Smooth muscle cell (in vitro differentiated cells): ENCODE data around the gene HTR3D. TPM values are rescaled to one million over a fixed set of nuclear protein-coding genes. Genes with fewer than 3 reads are reported as not detected.
A peak's percentile ranks its signal among the peaks of the same experiment; 100 is the strongest.

Experiments
- DNase-seq: peaks from one replicate; lab custom pipeline; 2025; ENCODE audit not compliant: unreplicated experiment; lab: John Stamatoyannopoulos, UW
- H2AFZ ChIP-seq: fragments of 200-600 bp; sonication (generic); 2 replicates; pipeline ENCODE4 v1.6.0; 2016; ENCODE audit warnings: antibody characterized with exemption, low read depth, mild to moderate bottlenecking
- H3F3A ChIP-seq: fragments of 200-600 bp; sonication (generic); 2 replicates; pipeline ENCODE4 v1.6.0; 2017; ENCODE audit warnings: antibody characterized with exemption, low read depth
- H3K27ac ChIP-seq: fragments of 200-600 bp; sonication (generic); 2 replicates; pipeline ENCODE4 v1.5.1; 2016; ENCODE audit warnings: low read depth, mild to moderate bottlenecking
- H3K27me3 ChIP-seq: fragments of 200-600 bp; sonication (generic); 2 replicates; pipeline ENCODE4 v1.6.1; 2016; ENCODE audit warnings: low read depth, mild to moderate bottlenecking
- H3K36me3 ChIP-seq: fragments of 200-600 bp; sonication (generic); 2 replicates; pipeline ENCODE4 v1.5.1; 2016; ENCODE audit warnings: low read depth
- H3K4me1 ChIP-seq: fragments of 200-600 bp; sonication (generic); 2 replicates; pipeline ENCODE4 v1.5.1; 2016; ENCODE audit warnings: low read depth
- H3K4me2 ChIP-seq: fragments of 200-600 bp; sonication (generic); 2 replicates; pipeline ENCODE4 v1.6.0; 2016; ENCODE audit warnings: mild to moderate bottlenecking
- H3K4me3 ChIP-seq: fragments of 200-600 bp; sonication (generic); 2 replicates; pipeline ENCODE4 v1.5.1; 2016; ENCODE audit warnings: mild to moderate bottlenecking
- H3K79me2 ChIP-seq: fragments of 200-600 bp; sonication (generic); 2 replicates; pipeline ENCODE4 v1.6.0; 2016; ENCODE audit warnings: low read depth, mild to moderate bottlenecking
- H3K9ac ChIP-seq: fragments of 200-600 bp; sonication (generic); 2 replicates; pipeline ENCODE4 v1.6.0; 2016; ENCODE audit warnings: low read depth
- H3K9me3 ChIP-seq: fragments of 200-600 bp; sonication (generic); replicated peaks from 2 replicates; pipeline ENCODE4 v1.5.1; 2016; ENCODE audit warnings: low read depth
- H4K20me1 ChIP-seq: fragments of 200-600 bp; sonication (generic); 2 replicates; pipeline ENCODE4 v1.6.0; 2016; ENCODE audit warnings: low read depth
- WGBS: methylation state at CpG from one replicate; pipeline ENCODE4 v1.1.7; 2016; ENCODE audit warnings: low lambda C conversion rate; 5-methylcytosine and 5-hydroxymethylcytosine counted together
- polyA plus RNA-seq: library from polyadenylated mRNA; unstranded; fragments of >200 nt; fragmentation: Nextera tagmentation; extraction: Ambion mirVana; gene quantifications from 2 replicates; pipeline ENCODE4 v1.2.1, GENCODE V29; 2016
- total RNA-seq: library from RNA; depleted of rRNA; stranded (reverse); fragments of >200 nt; gene quantifications from 2 replicates; pipeline ENCODE4 v1.2.3, GENCODE V29; 2014
- TF ChIP-seq, protein P1 (sequence below): fragments of 200-600 bp; sonication (generic); IDR thresholded peaks from 2 replicates; pipeline ENCODE4 v1.5.1; 2017; ENCODE audit warnings: borderline replicate concordance, mild to moderate bottlenecking, antibody characterized with exemption; ENCODE audit not compliant: insufficient read depth, poor library complexity, severe bottlenecking

HTR3D gene
- total and polyA plus RNA-seq, 2 experiments from 2014 or later = not detected

DNA sequence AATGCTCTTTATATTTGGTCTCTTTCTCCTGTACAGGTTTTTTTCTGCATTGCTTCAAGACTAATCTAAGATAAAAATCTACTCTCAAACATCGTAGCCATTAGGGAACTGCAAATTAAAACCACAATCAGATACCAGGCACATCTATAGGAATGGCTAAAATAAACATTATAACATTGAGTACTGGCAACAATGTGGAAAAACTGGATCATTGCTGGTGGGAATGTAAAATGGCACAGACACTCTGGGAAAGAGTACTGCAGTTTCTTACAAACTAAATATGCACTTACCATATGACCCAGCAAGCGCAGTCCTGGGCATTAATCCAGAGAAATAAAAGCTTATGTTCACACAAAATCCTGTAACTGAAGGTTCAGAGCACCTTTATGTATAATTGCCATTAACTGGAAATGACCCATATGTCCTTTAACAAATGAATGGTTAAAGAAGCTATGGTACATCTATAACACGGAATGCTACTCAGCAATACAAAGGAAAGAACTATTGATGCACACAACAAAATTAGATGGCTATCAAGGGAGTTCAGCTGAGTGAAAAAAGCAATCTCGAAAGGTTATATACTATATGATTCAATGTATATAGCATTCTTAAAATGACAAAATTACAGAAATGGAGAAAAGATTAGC lies 20.2 kb upstream of the HTR3D start:
- Histone ChIP-seq H3K27ac (no peak overlapping the region), H3K9me3 (no peaks in the 10 kb centered on the region), H4K20me1 (no peaks in the 10 kb centered on the region), H3K27me3 (no peaks in the 10 kb centered on the region), H2AFZ (no peak overlapping the region), H3K4me2 (no peak overlapping the region), H3K36me3 (peaks cover 10% of the 10 kb centered on the region), H3K9ac (no peak overlapping the region), H3K4me1 (peaks cover 6% of the 10 kb centered on the region), H3F3A (peaks cover 5% of the 10 kb centered on the region), H3K4me3 (no peak overlapping the region), H3K79me2 (peaks cover 16% of the 10 kb centered on the region)
- WGBS = 55% methylated on average over 4 of the region's 4 CpGs
- no peak for DNase-seq
- TF ChIP-seq, protein P1, sequence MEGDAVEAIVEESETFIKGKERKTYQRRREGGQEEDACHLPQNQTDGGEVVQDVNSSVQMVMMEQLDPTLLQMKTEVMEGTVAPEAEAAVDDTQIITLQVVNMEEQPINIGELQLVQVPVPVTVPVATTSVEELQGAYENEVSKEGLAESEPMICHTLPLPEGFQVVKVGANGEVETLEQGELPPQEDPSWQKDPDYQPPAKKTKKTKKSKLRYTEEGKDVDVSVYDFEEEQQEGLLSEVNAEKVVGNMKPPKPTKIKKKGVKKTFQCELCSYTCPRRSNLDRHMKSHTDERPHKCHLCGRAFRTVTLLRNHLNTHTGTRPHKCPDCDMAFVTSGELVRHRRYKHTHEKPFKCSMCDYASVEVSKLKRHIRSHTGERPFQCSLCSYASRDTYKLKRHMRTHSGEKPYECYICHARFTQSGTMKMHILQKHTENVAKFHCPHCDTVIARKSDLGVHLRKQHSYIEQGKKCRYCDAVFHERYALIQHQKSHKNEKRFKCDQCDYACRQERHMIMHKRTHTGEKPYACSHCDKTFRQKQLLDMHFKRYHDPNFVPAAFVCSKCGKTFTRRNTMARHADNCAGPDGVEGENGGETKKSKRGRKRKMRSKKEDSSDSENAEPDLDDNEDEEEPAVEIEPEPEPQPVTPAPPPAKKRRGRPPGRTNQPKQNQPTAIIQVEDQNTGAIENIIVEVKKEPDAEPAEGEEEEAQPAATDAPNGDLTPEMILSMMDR = no peak

DNA sequence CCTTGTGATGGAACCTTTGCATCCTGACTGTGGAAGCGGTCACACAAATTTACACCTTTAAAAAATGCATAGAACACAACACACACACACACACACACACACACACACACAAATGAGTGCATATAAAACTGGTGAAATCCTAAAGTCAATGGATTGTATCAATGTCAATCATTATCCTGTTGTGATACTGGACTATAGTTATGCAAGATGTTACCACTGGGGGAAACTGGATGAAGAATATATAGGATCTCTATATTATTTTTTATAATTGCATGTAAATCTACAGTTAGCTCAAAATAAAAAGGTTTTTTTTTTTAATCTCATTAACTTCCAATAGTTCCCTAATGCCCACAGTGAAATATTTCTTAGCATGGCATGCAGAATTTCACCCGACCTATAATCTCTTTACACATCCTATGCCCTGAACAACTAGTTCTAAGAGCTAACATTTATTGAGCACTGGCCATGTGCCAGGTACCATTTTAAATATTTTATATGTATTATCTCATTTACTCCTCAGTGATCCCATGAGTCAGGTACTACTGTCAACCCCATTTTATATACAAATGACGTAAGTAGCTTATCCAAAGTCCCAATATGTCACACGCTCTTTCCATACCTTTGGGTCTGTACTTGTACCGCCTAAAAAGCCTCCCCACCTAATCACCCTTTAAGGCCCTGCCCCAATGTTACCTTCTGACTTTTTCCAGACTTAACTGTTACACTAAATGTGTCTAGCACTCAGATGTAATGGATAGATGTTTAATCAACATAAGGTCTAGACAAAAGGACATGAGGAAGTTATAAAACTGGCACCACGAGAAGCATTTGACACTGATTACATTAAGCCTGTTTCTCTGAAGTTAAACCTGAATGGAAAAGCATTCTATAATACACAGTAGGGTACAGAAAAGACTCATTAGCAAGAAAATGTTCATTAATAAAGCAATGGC lies 19.3 kb upstream of the HTR3D start:
- H3K4me1 ChIP-seq = peaks cover 11% of the 10 kb centered on the region
- H3K4me2 ChIP-seq = no peak overlapping the region
- WGBS = 84% methylated on average over 6 of the region's 6 CpGs
- H3K9me3 ChIP-seq = no peaks in the 10 kb centered on the region
- no peaks in the 10 kb centered on the region for H4K20me1 ChIP-seq
- TF ChIP-seq, protein P1 = no peak
- H3K4me3 ChIP-seq = no peak overlapping the region
- H3K27ac ChIP-seq = no peak overlapping the region
- H2AFZ ChIP-seq = no peak overlapping the region
- no peaks in the 10 kb centered on the region for H3K27me3 ChIP-seq
- peaks cover 16% of the 10 kb centered on the region for H3K79me2 ChIP-seq
- no peak overlapping the region for H3K9ac ChIP-seq
- no peak for DNase-seq
- H3K36me3 ChIP-seq = peaks cover 10% of the 10 kb centered on the region
- H3F3A ChIP-seq = peaks cover 11% of the 10 kb centered on the region

DNA sequence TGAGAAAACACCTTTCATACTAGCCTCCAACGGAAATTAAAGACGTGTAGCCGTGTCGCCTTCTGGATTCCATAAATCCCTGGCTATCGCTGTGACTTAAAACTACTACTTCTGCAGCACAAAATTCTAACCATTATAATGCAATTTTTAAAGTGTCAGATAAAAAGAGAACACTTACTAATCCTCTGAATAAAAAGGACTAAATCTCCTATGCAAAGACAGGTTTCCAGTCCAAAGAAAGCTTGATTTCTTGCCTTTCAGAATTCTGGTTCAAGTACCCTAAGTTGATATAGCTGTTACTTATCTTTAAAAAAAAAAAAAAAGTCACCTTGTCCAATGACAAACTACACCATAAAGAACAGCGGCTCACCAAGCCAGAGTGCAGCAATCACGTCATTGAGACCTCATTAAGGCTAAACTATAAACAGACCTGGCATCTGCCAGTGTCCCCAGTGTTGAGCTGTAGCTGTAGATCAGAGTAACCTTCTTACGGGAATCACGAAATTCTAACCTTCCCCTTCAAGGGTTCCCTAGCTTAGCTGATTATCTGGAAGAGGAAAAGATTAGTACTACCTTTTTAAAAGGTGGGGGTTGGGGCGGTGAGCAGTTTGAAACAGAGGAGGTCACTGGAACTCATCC lies 16.0 kb upstream of the HTR3D start:
- H3K27me3 ChIP-seq = no peaks in the 10 kb centered on the region
- WGBS = 50% methylated on average over 10 of the region's 10 CpGs
- no peak for DNase-seq
- H3K4me1 ChIP-seq = peaks cover 11% of the 10 kb centered on the region
- no peaks in the 10 kb centered on the region for H4K20me1 ChIP-seq
- H3F3A ChIP-seq = peaks cover 11% of the 10 kb centered on the region
- H3K36me3 ChIP-seq = peaks cover 8% of the 10 kb centered on the region
- peak overlapping the region; percentile 4 for H3K9ac ChIP-seq
- TF ChIP-seq, protein P1 = no peak
- H2AFZ ChIP-seq = no peak overlapping the region
- H3K9me3 ChIP-seq = no peaks in the 10 kb centered on the region
- peak overlapping the region; percentile 7 for H3K27ac ChIP-seq
- H3K79me2 ChIP-seq = peaks cover 16% of the 10 kb centered on the region
- peak overlapping the region; percentile 91 for H3K4me2 ChIP-seq
- peak overlapping the region; percentile 98 for H3K4me3 ChIP-seq
